AG10803 (cell line): Measurements from ENCODE around the gene RAD18.
A peak's percentile ranks its signal among the peaks of the same experiment; 100 is the strongest.

ENCODE experiments used
- DNase-seq: peaks from one replicate; pipeline ENCODE4 v3.0.0; 2010; ENCODE audit warnings: low read depth
- H3K4me3 ChIP-seq: 2 replicates; pipeline ENCODE4 v1.5.1; 2011; ENCODE audit warnings: mild to moderate bottlenecking, low read length, control low read depth
- CTCF ChIP-seq: conservative IDR thresholded peaks from 2 replicates; pipeline ENCODE4 v1.5.1; 2011; ENCODE audit warnings: mild to moderate bottlenecking, low read length, control low read depth, inconsistent platforms

The RAD18 gene

GRCh38 chr3:8954938-8955763 is 8.1 kb downstream of the RAD18 start:
- peak; percentile 62 for DNase-seq
- H3K4me3 ChIP-seq = no peak overlapping the region
- peak; percentile 38 for TF ChIP-seq CTCF

GRCh38 chr3:8953313-8953712 is 10.0 kb downstream of the RAD18 start:
- DNase-seq = no peak
- H3K4me3 ChIP-seq = no peak overlapping the region
- no peak for TF ChIP-seq CTCF

- no peak overlapping the region for H3K4me3 ChIP-seq
- no peak for TF ChIP-seq CTCF
- DNase-seq = no peak
Measured at GRCh38 chr3:8952130-8952529, 11.1 kb downstream of the RAD18 start.

- TF ChIP-seq CTCF = no peak
- no peak for DNase-seq
- H3K4me3 ChIP-seq = no peak overlapping the region
Measured at GRCh38 chr3:8945890-8946600, 17.2 kb downstream of the RAD18 start.

GRCh38 chr3:8942746-8943488 is 20.4 kb downstream of the RAD18 start:
- TF ChIP-seq CTCF = no peak
- no peak for DNase-seq

GRCh38 chr3:8942115-8942514 is 21.2 kb downstream of the RAD18 start:
- no peak for TF ChIP-seq CTCF
- no peak overlapping the region for H3K4me3 ChIP-seq
- no peak for DNase-seq

More at GRCh38 chr3:8942746-8943488, 20.4 kb downstream of the RAD18 start:
- H3K4me3 ChIP-seq = no peak overlapping the region
